MV-4-11 (cell line): ENCODE results near the gene FAM78B.

Experiments
- DNase-seq: peaks from one replicate; lab custom pipeline; 2025; lab: John Stamatoyannopoulos, UW

Gene FAM78B

GRCh38 chr1:166166698-166167571, at the start of gene FAM78B:
Gene FAM78B, minus strand, starts transcription at chr1:166167001. Its CDS starts 753 bp downstream, at chr1:166166248.
- no peak for DNase-seq

DNA sequence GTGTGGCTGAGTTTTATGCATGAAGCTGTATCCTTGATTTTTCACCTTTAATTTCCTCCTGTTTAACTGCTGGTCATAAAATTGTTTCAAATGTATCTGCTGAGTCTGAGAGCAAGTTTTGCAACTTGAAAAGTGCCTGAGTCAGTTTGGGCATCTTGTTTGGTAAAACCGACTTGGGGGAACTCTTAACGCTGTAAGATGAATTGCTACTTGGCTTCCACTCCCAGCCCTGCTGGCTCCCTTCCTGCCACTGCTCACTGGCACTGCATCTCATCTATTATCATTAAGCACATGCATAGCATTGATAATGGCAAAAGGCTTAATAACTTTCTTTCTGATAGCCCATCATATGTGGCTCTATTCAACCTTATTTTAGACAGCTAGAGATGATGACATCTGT, 35.7 kb upstream of the FAM78B start:
- no peak for DNase-seq

- DNase-seq = no peak
Observed at GRCh38 chr1:166200743-166201142, 33.9 kb upstream of the FAM78B start.

DNA sequence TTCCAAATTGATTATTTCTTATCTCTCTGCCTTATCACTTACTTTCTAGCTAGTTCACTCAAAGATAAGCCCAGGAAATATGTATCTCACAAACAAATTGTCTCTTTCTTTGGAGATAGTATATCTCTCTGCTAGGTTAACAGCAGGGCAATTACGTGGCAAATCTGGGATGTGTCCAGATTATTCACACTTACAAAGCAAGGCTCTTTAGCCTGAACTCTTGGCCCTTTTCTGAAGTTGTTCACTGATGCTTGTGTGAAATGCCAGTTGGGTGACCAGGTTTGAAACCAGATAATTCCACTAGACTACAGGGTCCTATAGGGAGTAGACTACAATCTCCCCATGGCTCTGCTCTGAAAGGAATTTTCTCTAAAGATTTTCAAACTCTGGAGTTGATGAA, 30.8 kb upstream of the FAM78B start:
- no peak for DNase-seq

DNA sequence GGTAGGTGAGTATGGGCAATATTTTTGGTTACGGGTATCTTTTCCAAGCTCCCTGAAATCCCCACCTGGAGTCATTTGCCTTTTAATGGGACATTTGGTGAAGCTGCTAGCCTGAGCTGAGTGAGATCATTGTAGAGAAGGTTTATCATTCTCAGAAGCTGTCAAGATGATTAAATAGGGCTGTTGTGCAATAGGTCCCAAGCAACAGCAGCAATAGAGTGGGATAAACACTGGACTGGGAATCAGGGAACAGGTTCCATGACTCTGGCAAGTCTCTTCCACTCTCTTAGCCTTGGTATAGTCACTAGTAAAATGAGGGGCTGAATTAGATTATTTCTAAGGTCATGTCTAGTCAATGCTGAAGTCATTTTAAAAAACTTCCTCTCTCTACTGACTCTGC, 30.3 kb upstream of the FAM78B start:
- no peak for DNase-seq

GRCh38 chr1:166193057-166193698, 26.4 kb upstream of the FAM78B start:
- DNase-seq = no peak

DNA sequence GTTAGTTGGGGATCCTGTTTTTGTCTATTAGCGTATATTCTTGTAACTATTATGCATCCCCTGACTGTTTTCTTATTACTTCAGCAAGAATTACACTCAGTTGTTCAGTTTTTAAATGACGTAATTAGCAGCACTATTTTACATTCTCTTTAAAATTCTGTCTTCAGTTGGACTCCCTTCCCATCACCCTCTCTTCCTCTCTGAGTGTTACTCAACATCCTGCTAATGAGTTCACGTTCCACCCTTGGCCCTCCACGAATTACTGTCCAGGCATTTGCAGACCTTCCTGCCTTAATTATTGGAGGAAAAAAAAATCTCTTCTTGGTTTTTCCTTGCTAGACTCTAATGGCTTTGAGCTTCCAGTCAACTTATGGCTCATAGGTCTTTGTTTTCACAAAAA, 23.6 kb upstream of the FAM78B start:
- no peak for DNase-seq

DNA sequence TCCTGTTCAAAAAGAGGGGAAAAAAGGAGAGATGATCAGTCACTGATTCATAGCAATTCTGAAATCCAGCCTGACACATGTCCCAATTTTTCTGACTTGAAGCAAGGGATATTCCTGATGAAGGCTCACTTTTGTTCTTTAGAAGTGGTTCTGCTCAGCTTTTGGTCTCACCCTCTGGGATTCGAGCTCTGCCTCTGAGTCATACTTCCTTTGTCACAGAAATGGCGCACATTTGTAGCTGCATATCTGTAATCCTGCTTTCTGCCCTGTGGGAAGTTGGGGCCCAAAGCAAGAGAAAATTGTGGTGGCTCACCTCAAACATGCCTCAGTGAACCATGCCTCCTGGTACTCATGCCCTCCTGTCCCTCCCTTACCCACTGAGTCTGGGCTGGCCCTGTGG, 22.3 kb upstream of the FAM78B start:
- no peak for DNase-seq

GRCh38 chr1:166185526-166185925, 18.7 kb upstream of the FAM78B start:
- DNase-seq = no peak

DNA sequence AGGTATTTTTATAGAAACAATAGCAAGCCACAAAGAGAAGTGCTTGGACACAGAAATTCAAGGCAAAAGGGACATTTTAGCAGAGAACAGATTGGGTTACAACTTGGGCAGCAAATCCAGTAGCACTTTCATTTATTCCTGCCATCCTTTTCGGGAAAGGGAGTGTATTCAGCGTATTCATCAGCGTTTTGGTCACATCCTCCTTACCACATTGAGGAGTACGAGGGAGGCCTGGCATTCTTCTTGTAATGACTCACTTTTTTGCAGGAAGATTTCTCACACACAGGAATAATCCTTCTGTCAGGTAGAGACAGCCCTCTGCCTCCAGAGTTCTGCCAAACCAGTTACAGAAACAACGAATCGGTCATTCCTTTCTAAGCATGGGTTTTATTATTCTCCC, 18.1 kb upstream of the FAM78B start:
- DNase-seq = no peak

- DNase-seq = no peak
Observed at GRCh38 chr1:166184012-166184411, 17.2 kb upstream of the FAM78B start.

GRCh38 chr1:166182281-166182680, 15.5 kb upstream of the FAM78B start:
- no peak for DNase-seq

DNA sequence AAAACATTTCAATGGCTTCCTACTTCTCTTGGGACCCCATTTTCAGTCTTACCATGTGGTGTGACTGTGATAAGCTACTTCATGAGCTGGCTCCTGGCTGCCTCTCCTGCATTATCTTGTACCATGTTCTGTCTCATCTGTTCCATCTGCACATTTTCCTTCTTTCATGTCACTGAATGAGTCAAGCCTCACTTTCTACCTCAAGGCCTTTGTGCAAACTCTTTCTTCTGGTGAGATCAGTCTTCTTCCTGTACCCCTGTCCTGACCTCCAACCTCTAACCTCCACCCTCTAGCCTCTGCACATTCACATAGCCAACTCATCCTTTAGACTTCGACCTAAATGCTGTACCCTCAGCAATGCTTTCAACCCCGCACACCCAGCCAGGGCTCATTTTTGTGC, 9.6 kb upstream of the FAM78B start:
- no peak for DNase-seq

DNA sequence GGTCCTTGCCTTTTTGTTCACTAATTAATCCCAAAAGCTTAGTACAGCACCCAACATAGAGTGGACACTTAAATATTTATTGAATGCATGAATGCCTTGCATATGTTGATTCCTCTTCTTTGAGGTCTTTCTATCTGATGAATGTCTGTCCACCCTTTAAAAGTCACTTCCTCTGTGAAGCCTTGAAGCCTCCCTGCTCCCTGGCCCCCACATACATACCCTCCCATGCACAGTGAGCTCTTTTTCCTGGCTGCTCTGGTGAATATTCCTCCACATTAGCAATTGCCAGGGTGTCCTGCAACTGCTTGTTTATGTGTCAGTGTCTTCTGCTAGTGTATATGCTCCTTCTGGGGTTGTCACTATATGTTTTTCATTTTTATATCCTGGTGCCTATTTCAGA, 8.2 kb upstream of the FAM78B start:
- DNase-seq = no peak

- DNase-seq = no peak
Observed at GRCh38 chr1:166174108-166174507, 7.3 kb upstream of the FAM78B start.

DNA sequence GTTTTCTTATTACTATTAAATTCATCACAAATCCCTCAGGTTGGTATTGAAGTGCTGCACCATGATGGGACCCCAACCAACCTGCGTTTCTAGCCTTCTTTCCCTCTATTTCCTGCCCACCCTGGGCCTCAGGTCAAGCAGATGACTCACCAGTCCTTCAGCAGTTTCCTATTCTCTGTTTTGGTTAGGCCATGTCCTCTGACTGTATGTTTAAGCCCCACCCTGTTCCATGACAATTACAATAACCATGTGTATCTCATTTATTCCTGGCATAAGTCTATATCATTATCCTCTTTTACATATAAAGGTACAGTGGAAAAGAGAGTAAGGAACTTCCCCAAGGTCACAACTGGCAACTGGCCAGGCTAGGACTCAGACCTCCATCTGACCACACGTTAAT, 5.3 kb upstream of the FAM78B start:
- no peak for DNase-seq

DNA sequence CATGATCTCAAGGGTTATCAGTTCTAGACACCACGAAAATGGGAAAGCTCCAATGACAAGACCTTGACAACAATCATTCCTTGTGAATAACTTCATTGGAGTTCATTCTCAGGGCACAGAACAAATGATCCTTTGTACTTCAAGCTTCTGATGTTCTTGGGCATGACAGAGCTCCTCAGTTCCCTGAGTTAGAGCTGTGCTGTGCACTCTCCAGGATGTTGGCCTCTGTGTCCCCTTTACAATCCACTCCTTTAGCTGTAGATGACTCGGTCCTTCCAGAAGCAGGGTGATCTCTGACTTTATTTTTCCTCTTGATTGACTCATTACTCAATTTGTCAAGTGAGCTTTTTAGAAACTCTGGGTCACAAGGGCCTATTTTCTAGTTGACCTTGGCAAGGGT, 3.9 kb upstream of the FAM78B start:
- no peak for DNase-seq

- no peak for DNase-seq
Observed at GRCh38 chr1:166170075-166170474, 3.3 kb upstream of the FAM78B start.

- no peak for DNase-seq
Observed at GRCh38 chr1:166169182-166169581, 2.4 kb upstream of the FAM78B start.

- no peak for DNase-seq
Observed at GRCh38 chr1:166167572-166167925, 748 bp upstream of the FAM78B start.

GRCh38 chr1:166166329-166166697, 488 bp downstream of the FAM78B start:
- DNase-seq = no peak

DNA sequence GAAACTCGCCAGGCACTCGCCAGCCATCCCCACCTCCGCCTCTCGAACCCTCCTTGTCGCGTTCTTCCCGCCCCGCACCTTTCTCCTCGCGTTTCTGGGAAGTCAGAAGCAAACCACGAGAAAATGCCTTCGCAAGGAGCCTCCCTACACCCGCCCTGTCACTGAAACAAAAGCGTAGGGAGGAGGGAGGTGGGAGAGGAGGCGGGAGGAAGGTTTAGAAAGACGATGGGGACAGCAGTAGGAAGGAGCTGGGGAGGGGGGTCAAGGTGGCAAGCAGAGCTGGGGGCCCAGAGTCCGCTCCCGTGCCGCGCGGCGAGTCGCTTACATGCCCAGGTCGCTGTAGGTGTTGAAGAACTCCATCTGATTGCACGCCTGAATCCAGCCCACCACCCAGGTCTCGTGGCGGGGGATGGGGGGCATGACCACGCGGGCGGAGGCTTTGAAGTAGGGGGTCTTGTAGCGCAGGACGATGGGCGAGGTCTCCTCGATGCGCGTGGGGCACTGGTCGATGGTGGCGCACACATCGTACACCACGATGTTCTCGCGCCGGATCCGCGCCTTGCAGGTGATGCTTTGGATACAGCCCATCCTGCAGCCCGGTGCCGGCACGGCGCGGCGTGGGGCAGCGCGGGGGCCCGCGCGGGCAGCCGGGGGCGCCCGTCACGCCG, 1.0 kb downstream of the FAM78B start:
- no peak for DNase-seq

GRCh38 chr1:166164995-166165660, 1.7 kb downstream of the FAM78B start:
- DNase-seq = no peak
